GM19452 (cell line): ENCODE results near the gene NEDD4.
"Not testable (repeated sequence)": the region's sequence is repeated elsewhere in the genome, so short reads cannot be mapped to it uniquely, and the experiment has no call there.

Source experiments
- ATAC-seq: cut with Tn5 transposase; IDR thresholded peaks from one replicate; pipeline ENCODE4 v1.9.1; 2021; ENCODE audit not compliant: unreplicated experiment

The NEDD4 gene

DNA sequence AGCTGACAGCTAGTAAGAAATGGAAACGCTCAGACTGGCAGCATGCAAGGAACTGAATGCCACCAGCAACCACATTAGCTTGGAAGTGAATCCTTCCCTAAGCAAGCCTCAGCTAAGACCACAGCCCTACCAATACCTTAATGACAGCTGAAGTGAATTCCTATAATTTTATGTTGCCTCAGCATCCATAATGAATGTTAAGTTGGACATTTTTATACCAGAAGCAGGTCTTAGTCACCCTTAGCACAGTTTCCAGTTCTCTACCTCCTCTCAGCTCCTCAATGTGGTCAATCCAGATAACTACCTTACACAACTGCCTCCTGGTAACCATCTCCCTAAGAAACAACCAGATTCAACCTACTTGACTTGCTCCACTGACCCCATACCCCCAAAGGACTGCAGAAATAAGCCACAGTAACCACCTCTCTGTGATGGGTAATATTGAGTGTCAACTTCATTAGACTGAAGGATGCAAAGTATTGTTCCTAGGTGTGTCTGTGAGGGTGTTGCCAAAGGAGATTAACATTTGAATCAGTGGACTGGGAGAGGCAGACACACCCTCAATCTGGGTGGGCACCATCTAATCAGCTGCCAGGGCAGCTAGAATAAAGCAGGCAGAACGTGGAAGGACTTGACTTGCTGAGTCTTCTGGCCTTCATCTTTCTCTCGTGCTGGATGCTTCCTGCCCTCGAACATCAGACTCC is 33.5 kb downstream of the NEDD4 start:
- no peak for ATAC-seq

DNA sequence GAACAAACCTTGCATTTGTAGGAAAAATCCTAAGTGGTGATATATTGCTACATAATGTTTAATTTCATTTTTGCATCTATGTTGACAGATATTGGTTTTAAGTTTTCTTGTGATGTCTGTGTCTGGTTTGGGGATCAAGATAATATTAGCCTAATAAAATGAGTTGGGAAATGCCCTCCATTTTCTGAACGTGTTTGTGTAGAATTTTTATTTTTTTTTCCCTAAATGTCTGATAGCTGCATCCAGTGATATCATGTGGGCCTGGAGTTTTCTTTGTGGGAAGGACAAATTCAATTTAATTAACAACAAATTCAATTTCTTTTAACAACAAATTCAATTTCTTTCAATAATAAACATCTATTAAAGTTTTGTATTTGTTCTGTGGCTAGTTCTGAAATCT is 35.1 kb downstream of the NEDD4 start:
- no peak for ATAC-seq

DNA sequence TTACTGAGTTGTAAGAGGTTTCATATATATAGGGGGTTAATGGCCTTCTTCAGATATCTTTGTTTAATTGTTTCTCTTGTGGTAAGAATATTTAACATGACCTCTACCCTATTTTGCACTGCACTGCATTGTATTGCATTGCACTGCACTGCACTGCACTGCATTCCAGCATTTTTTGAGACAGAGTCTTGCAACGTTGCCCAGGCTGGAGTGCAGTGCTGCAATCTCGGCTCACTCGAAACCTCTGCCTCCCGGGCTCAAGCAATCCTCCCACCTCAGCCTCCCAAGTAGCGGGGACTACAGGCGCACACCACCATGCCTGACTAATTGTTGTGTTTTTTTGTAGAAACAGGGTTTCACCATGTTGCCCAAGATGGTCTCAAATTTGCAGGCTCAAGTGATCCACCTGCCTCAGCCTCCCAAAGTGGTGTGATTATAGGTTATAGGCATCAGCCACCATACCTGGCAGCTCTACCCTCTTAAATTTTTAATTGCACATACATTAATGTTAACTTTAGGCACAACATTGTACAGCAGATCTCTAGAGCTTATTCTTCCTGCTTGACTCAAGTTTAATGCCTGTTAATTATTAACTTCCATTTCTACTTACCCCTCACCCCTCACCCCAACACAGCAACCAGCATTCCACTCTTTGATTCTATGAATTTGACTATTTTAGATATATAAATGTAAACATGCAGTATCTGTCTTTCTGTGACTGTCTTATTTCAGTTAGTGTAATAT is 38.4 kb downstream of the NEDD4 start:
- no peak for ATAC-seq

DNA sequence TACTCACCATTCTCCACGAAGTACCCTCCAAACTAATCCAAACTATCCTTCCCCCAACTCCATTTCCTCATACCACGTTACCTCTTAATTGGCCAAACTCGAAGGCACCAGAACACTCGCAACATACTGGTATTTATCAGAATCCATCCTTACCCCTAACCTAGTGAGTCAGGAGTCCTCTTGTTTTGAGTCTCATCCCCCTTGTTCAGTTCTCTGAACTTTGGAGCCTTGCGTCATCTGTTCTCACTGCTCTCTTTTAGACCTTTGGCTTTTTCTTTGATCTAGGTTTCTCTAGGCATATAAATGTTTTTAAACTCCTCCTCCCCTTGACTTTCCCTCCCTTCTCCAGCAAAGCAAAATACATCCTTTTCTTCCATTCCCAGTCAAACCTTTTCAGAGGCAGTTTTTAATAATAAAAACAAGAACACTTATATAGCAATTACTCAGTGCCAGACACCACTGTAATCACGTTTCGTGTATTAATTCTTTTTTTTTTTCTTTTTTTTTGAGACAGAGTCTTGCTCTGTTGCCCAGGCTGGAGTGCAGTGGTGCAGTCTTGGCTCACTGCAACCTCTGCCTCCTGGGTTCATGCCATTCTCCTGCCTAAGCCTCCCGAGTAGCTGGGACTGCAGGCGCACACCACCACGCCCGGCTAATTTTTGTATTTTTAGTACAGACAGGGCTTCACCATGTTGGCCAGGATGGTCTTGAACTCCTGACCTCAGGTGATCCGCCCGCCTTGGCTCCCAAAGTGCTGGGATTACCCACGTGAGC is 40.7 kb downstream of the NEDD4 start:
- not testable (repeated sequence) for ATAC-seq

DNA sequence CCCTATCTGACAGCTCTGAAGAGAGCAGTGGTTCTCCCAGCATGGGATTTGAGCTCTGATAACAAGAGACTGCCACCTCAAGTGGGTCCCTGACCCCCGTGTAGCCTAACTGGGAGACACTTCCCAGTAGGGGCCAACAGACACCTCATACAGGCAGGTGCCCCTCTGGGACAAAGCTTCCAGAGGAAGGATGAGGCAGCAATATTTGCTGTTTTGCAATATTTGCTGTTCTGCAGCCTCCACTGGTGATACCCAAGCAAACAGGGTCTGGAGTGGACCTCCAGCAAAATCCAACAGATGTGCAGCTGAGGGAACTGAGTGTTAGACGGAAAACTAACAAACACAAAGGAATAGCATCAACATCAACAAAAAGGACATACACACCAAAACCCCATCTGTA is 48.8 kb downstream of the NEDD4 start:
- ATAC-seq: not testable (repeated sequence)

DNA sequence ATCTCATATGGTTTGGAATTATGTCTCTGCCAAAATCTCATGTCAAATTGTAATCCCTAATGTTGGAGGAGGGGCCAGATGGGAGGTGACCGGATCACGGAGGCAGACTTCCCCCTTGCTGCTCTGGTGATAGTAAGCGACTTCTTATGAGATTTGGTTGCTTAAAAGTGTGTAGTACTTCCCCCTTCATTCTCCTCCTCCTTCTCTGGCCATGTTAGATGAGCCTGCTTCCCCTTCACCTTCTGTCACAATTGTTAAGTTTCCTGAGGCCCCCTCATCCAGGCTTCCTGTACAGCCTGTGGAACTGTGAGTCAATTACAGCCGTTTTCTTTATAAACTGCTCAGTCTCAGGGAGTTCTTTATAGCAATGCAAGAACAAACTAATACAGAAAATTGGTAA is 51.1 kb downstream of the NEDD4 start:
- ATAC-seq: no peak

DNA sequence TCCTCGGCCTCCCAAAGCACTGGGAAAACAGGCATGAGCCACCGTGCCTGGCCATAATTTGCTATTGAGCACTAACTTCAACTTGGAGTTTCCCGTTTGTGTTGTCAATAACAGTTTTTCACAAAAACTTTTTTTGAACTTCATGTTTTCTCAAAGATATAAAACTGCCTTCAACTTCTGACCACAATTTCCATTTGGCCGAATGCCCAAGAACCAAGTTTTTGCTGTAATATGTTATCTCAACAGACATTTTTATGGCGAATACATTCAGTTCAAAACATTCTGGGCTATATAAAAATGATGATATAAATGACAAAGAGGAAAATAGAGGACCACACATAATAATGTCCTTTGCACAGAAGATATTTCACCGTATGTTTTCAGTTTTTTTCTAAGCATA is 56.4 kb downstream of the NEDD4 start:
- ATAC-seq: no peak

DNA sequence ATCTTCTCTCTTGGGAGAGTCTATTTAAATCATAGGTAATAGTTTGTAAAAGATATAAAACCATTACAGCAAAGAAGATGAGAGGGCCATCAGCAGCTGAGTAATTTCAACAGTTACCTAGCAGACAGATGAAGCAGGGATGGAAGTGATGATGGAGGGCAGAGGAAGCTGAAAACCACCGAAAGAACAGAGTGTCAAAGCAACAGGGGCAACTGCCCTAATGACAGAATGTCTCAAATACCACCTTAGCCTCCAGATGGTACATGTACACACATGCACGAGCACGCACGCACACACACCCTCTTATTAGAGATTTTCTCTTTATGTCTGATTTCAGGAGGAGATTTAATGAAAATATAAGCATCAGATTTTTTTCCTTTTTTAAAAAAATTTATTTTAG is 64.5 kb downstream of the NEDD4 start:
- no peak for ATAC-seq

DNA sequence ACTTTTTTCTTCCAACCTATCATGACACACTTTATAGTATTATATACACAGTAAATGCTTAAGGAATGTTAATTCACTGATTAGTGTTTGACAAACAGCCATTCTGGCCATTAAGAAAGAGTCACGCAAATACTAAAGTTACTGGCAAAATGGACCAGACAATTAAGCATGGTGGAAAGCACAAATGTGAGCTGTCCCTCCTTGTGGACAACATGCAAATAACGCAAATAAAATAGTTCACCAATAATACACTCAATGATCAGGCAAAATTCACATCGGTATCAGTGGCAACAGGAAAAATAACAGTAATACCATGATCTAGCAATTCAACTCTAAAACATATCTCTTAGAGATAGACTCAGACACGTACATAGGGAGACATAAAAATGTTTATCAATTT is 71.7 kb downstream of the NEDD4 start:
- no peak for ATAC-seq

DNA sequence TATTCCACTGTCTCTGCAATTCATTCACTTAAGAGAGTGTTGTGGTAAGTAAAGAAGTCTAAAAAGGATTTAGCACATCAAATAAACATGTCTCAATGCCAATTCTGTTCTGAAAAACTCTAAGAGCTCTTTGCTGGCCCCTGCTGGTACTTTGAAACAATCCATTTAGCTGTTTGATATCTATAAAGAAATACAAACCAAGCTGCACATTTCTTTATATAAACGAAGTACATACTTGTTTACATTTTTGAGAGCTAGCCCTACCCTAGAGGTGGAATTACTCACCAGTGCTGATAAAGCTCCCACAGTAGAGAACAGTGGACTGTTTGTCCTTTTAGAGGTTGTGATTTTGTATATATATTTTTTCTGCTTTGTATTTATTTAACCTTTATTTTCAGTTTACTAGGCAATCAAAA is 75.5 kb downstream of the NEDD4 start:
- ATAC-seq: no peak

DNA sequence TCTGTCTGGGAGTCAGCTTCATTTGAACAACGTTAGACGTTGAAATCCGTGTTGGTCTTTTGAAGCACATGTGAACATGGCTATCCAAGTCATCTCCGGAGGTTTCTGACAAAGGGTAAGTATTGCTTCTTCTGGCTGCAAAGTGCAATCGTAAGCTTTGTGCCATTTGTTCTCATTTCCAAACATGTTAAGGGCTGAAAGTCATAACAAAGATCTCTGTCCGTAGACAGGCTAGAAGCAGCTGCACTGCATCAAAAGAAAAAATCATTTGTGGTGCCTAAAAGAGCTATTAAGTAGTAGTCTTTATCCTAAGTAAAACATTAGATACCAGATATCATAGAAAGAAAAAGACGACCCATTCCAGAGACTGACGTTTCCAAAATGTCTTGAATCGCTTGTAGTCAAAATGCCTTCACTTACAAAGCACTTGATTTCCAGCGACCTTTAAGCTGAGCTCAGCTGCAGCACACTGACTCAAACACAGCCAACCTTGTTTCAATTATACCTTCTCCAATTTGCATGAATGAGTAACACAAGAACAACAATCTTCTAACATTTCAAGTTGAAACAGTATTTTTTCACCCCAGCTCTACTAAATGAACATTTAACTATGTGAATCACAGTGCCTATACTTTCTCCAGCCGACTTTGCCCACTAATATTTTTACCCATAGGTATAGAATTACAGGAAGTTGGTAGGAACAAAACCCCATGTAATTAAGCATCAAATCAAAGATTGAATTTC is 76.6 kb downstream of the NEDD4 start:
- ATAC-seq: no peak

DNA sequence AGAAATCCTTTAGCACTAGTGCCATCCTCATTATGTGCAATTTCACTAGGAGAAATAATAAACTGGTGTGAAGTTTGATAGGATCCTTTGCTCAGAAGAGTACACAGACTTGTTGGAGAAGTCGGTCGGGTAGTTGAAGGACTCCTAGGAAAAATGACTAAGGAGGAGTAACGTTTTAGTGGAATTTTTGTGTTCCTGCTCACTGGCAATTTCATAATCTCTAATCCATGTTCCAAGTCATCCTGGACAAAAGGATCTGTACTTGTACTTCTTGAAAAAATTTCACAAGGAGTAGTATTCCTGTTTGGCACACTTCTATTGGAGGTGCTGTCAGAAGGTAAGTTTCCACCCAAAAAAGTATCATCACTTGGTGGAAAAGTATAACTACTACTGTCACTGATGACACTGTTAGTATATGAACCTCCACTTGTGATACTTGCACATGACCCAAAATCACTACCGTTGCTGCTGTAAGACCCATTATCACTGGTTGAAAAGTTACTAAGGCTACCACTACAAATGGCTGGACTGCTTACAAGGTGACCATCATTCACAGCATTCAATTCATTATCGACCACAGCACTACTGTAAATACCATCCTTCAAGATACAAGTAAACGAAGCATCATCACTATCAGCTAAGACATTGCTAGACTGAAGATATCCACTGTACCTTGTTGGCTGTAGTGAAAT is 77.4 kb downstream of the NEDD4 start:
- ATAC-seq: no peak

DNA sequence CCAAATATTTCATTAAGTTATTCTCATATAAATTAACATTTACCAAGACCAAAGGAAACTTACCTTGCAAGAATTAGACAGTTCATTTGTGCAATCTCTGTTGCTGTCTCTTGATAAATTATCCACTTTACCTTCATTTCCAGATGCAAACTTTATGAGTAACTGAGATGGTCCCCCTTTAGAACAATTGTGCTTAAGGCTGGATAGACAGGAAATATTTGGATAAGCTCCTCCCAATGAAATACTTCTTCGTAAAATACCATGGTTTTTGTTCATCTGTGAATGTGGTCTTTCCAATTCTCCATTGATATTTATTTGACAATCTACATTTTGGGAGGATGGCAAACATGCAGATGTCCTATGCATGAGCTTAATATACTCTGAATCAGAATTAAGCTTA is 78.2 kb downstream of the NEDD4 start:
- ATAC-seq: no peak

DNA sequence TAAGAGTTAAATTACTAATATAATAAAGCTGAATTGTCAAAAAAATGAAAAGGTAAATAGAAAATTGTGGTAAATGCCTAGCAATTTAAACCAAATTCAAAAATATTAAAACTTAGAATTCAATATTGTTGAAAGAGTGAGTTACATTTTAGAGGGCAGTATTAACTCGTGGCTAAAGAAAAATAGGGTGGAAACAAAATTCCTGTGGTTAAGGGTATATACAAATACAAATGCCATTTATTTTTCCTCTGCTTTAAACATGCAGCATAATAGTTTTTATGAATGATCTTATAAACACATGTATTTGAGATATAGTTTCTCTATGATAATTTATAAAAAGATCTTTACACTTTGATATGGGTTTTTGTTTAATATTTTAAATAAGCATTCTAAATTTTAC is 79.0 kb downstream of the NEDD4 start:
- no peak for ATAC-seq

DNA sequence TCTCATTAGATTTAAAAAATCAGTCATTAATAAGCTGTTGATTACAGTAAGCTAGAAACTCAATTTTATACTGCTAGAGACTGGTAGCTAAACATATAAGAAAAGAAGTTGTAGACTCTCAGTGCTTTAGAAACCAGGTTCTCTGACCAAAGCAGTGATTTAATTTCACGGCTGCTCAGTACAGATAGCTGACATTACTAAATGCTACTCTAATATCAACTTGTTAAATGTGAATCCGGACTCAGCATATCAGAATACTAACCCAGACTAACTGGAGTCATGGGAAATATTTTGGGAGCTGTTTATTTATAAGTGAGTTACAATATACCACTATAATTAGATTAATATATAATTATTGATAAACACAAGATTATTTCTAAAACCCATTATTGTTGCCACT is 80.4 kb downstream of the NEDD4 start:
- ATAC-seq: no peak

DNA sequence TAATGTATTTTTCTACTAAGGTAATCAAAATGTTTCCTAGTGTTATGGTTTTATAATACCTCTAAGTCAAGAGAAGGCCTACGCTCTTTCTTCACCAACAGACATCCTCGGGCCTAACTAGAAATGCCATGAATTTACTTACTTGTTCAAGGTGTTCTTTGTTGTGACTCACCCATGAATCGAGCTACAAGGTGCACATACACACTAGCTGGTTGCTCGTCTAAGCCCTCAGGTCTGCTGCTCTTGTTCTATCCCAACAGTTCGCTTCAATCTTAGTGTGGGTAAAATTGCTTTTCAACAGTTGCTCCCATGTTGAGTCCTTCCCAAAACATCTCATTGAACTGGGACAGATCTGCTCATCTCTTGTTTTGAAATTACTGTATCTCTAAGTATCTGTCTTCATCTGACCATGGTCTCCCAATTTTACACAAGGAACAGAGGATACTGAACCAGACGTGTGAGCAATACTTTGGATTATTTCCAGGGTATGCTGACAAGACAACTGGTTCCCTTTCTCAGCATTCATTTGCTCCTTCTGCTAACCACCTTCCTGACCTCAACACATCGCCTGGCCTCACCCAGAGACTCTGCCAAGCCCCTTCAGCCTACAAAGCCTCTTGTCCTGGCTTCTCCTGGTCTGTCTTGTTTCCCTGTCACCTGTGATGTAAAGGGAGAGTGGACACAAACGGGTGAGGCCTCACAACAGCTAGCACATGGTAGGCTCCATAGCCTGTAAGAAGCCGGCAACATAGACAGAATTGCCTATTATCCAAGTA is 84.2 kb downstream of the NEDD4 start:
- ATAC-seq: no peak

DNA sequence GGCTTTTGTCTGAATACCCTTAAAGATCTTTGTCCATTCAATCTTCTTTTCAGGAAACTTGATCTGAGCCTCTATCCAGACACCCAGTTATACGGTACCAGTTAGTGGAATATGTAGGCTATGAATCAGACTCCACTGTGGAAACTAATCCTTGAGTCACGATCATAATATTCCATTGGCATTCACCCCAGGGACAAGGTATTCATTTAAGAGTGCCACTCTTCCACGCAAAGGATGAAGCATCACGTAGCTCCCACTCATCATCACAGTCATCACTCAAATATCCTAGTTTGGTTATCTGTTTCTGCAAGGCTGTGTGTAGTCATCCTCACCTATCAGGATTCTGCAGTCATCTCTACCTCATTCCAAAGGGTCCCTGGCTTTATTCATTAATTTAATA is 85.6 kb downstream of the NEDD4 start:
- no peak for ATAC-seq

DNA sequence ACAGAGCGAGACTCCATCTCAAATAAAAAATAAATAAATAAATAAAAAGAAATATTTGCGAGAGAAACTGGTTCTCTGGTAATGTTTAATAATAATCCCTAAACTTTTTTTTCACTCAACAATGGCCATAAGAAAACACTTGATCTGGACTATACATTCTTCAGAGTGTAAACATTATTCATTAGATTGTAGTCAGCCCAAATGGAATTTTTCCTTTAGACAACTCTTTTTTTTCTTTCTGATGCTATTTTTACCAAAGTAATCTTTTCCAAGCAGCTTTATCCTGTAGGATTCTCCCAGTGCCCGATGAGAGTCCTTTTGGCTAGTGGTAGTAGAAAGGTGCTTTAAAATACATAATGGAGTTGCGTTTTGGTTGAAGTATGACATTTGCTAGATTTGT is 90.4 kb downstream of the NEDD4 start:
- ATAC-seq: no peak

DNA sequence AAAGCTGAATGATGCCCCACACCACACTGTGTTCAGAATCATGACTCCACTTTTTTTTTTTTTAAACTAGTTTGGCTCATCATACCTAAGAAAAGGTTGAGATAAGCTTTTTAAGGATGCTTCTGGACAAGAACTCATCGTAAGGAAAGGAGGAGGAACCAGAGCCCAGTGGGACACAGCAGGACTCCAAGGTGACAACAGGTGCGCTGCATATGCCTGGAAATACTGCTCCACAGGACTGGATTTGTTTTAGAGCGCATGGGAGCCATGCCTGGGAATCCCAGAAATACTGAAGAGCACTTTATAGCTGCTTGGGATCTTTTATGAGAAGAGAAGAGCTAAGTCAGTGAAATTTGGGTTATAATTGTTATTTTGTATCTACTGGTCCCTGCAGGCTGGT is 93.4 kb downstream of the NEDD4 start:
- no peak for ATAC-seq

DNA sequence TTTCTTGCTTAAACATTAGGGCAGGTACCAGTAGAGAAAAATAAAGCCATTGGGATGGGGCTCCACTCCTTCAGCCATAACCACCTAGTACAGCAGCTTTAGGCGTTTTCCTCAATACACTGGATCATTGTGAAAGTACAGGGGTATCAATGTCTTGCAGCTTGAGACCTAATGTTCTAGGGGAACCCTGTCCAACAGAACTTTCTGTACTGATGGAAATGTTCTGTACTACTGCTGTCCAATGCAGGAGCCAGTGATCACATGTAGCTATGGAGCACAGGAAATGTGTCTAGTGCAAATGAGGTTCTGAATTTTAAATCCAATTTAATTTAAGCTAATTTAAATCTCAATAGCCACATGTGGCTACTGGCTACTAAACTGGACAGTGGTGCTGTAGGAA is 93.9 kb downstream of the NEDD4 start:
- ATAC-seq: no peak
